HG03521 (cell line): ENCODE measurements around the gene WDR53.
"Not testable (repeated sequence)": the region's sequence is repeated elsewhere in the genome, so short reads cannot be mapped to it uniquely, and the experiment has no call there.

ENCODE experiments used
- ATAC-seq: cut with Tn5 transposase; IDR thresholded peaks from one replicate; pipeline ENCODE4 v1.9.1; 2021; ENCODE audit warnings: mild to moderate bottlenecking, moderate library complexity; ENCODE audit not compliant: unreplicated experiment

Gene WDR53

DNA sequence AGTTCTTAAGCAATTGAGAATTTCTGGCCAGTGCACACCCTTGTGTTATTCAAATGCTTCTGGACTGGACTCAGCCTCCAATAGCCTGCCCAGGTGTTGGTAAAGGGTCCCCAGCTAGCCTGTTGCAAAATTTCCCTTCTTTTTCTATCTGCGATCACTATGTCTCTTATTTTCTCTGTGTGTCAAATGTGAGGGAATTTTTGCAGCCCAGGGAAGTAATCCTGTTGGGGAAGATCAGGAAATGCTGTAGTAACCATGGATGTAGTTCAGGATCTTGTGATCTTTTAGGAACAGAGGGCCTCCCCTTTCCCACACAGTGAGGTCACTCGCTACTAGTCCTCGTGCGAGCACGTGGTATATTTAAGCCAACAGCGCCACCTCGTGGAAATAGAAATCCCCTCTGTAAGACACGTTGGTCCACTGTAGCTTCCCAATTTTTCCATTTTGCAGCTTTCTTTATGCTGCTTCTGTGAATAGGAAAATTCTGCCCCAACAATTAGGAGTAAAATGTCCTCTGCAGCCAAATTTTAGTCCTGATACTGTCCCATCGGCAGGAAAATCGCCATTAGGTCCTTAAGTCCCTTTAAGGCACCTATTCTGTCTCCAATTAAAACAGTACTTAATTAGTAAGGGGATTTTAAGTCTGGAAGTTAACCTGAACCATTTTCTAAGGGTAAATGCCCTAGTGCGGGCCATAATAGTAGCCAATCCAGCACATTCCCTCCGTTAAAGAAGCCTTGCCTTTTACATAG, 49.2 kb downstream of the WDR53 start:
- ATAC-seq, result no peak

DNA sequence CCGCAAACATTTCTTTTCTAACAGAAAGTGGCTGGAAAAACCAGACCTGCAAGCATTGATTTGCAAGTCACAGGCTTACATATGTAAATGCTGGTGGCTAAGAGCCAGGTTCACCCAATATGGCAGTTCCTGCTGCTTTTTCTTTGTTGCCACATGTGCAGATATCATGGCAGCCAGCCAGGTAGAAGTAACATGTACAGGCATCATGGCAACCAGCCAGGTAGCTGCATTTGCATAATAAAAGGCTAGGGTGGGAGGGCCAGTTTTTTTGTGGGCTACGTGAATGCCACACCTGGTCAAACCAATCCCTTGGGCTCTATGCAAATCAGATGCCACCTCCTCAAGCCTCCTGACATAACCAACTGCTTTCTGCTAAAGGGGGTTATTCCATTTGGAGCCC, 50.4 kb downstream of the WDR53 start:
- ATAC-seq, result no peak

DNA sequence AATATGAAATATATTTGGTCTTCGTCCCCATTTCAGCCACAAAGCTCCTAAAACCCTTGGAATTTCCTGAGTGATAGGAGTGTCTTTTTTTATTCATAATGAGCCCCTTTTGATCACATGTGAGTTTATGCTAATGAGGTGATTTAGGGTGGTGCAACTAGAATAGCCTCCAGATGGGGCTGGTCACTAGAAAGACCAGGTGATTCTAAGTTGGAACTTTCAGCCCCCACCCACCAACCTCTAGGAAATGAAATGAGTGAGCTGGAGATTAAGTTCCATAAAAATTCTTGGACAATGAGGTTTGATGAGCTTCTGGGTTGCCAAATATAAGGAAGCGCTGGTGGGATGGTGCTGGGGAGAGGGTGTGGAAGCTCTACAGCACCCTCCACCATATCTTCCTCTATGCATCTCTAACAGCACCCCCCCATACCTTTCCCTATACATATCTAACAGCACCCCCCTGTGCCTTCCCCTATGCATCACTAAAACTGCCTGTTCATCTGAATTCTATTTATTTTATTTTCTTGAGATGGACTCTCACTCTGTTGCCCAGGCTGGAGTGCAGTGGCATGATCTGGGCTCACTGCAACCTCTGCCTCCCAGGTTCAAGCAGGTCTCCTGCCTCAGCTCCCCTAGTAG, 51.1 kb downstream of the WDR53 start:
- no peak for ATAC-seq

DNA sequence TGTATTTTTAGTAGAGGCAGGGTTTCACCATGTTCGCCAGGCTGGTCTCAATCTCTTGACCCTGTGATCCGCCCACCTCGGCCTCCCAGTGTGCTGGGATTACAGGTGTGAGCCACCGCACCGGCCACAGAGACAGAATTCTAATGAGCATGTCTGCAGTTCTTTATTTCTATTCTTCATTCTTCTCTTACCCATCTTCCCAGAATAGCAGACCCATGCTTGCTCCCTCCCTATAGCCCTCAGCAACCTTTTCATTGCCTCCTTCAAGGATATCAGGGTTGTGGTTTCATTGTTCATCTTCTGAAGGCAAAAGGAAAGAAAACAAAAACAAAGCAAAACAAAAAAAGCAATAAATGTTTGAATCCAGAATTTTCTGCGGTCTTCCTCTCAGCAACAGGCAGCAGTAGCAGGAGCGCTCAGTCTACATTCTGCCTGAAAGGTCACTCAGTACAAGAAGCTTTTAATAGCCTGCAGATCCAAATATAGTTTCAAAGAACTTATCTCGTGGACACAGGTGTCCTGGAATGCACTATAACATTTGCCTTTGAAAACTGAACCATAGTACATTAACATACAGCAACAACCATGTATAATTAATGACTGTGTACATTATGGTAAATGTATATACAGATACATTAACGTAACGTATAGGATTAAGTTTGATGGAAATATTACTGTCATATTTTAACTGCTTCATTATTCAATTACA, 53.3 kb downstream of the WDR53 start, which contains the start of gene SMCO1:
TSS of gene SMCO1 (minus strand) at position 434 of the 709 bp plus-strand sequence. CDS start at position 297, 137 bp downstream.
- no peak for ATAC-seq

DNA sequence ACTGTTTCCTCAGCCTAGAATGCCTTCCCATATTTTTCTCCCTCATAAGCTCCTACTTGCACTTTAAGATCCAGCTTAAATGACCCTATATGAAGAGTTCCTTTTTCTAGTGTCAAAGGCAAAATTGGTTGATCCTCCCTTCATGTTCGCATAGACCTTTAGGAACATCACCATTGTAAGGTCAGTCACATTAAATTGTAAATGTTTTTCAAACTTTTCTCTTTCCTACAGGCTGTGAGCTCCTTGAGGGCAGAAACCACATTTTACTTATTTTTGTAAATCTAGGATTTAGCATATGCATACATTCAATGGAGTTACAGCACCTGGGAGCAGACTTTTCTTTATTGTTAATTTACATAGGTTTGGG, 54.0 kb downstream of the WDR53 start:
- ATAC-seq, result no peak

DNA sequence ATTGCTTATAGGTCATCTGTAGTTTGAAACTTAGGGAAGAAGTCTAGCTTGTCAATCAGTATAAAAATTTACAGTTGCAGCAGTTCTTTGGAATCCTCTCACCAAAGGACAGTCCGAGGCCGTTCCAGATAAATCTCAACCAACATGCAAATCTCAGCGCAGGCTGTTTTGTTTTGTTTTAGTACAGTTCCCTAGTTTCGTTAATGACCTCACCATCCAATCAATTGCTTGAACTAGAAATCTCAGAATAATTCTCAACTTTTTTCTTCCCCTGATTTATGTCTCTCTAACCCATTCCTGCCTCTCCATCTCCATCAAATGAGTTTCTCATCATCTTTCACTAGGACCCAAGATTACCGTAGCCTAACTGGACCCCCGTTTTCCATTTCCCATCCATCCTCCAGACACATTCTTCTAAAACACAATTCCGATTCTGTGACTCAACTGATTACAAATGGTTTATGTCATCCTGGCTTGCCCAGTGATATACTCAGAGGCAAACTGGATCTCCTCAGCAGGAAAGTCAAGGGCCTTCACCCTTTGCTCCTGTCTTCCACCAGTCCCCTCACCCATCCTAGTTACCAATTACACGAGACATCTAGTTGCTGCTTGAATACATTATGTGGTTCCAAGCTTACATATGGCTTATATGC, 54.5 kb downstream of the WDR53 start:
- ATAC-seq, result no peak

DNA sequence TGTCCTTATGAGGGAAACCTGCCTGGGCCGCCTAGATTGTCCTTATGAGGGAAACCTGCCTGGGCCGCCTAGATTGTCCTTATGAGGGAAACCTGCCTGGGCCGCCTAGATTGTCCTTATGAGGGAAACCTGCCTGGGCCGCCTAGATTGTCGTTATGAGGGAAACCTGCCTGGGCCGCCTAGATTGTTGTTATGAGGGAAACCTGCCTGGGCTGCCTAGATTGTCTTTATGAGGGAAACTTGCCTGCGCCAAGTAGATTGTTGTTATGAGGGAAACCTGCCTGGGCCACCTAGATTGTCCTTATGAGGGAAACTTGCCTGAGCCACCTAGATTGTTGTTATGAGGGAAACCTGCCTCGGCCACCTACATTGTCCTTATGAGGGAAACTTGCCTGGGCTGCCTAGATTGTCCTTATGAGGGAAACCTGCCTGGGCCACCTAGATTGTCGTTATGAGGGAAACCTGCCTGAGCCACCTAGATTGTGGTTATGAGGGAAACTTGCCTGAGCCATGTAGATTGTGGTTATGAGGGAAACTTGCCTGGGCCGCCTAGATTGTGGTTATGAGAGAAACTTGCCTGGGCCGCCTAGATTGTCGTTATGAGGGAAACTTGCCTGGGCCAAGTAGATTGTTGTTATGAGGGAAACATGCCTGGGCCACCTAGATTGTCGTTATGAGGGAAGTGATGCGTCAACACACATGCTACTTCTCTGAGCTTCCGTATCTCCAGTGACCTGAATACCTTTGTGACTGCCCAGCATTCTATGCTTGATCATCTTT, 56.5 kb downstream of the WDR53 start:
- ATAC-seq, result not testable (repeated sequence)

DNA sequence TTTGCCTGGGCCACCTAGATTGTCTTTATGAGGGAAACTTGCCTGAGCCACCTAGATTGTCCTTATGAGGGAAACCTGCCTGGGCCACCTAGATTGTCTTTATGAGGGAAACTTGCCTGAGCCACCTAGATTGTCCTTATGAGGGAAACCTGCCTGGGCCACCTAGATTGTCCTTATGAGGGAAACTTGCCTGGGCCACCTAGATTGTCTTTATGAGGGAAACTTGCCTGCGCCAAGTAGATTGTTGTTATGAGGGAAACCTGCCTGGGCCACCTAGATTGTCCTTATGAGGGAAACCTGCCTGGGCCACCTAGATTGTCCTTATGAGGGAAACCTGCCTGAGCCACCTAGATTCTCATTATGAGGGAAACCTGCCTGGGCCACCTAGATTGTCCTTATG, 57.2 kb downstream of the WDR53 start:
- not testable (repeated sequence) for ATAC-seq

DNA sequence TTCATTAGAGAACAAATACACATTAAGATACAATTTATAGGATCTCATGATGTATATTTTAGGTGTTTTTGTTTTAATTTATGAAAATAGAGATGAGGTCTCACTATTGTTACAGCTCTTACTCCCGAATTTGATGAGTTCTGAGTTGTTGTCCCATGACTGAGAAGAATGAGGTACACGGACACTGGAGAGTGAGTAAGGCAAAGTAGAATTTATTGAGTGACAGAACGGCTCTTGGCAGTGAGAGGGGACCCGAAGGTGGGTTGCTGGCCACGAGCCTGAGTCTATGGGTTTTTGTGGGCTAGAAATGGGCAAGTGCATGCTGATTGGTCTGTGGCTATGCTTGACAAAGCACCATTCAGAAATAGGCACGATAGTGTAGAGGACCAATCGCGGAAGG, 61.7 kb downstream of the WDR53 start:
- ATAC-seq, result no peak

DNA sequence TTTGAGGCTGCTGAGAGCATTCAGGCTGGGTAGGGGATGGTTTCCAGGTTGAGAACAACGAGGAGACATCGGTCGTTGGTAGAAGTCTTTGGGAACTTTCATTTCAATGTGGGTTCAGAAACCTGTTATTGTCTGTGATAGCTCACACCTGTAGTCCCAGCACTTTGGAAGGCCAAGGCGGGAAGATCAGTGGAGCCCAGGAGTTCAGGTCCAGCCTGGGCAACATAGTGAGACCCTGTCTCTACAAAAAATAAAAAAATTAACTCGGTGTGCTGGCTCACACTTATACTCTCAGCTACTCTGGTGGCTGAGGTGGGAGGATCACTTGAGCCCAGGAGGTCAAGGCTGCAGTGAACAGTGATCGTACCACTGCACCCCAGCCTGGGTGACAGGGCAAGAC, 63.8 kb downstream of the WDR53 start:
- ATAC-seq, result no peak
